ENCODE measurements around the gene TEX101.
A peak's percentile ranks its signal among the peaks of the same experiment; 100 is the strongest.

Gene TEX101

GRCh38 chr19:43461303-43461702 is 46.6 kb downstream of the TEX101 start:
- DNase-seq (ENCODE audit: low read depth): no peak
- TF ChIP-seq, protein P1, sequence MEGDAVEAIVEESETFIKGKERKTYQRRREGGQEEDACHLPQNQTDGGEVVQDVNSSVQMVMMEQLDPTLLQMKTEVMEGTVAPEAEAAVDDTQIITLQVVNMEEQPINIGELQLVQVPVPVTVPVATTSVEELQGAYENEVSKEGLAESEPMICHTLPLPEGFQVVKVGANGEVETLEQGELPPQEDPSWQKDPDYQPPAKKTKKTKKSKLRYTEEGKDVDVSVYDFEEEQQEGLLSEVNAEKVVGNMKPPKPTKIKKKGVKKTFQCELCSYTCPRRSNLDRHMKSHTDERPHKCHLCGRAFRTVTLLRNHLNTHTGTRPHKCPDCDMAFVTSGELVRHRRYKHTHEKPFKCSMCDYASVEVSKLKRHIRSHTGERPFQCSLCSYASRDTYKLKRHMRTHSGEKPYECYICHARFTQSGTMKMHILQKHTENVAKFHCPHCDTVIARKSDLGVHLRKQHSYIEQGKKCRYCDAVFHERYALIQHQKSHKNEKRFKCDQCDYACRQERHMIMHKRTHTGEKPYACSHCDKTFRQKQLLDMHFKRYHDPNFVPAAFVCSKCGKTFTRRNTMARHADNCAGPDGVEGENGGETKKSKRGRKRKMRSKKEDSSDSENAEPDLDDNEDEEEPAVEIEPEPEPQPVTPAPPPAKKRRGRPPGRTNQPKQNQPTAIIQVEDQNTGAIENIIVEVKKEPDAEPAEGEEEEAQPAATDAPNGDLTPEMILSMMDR (IDR thresholded peaks at IDR 0.05; ENCODE audit: control insufficient read depth, insufficient read depth, low read depth, low read length, missing control alignments): no peak
- no peak overlapping the region for H3K4me3 ChIP-seq (ENCODE audit: control insufficient read depth, low read depth, low read length)

DNA sequence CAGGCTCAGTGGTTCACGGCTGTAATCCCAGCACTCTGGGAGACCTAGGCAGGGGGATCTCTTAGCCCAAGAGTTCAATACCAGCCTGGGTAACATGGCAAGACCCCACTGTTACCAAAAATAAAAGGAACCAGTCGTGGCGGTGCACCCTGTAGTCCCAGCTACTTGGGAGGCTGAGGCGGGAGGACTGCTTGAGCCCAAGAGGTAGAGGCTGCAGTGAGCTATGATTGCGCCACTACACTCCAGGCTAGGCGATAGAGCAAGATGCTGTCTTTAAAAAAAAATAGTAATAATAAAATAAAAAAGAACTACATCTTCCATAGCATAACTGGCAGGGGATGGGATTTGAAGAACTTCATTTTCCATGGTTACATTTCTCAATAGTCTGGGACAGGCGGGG is 47.7 kb downstream of the TEX101 start:
- no peak overlapping the region for H3K4me3 ChIP-seq (ENCODE audit: control insufficient read depth, low read depth, low read length)
- DNase-seq (ENCODE audit: low read depth): no peak
- TF ChIP-seq, protein P1 (IDR thresholded peaks at IDR 0.05; ENCODE audit: control insufficient read depth, insufficient read depth, low read depth, low read length, missing control alignments): no peak

GRCh38 chr19:43462785-43463380 is 48.2 kb downstream of the TEX101 start:
- DNase-seq (ENCODE audit: low read depth): no peak
- TF ChIP-seq, protein P1 (IDR thresholded peaks at IDR 0.05; ENCODE audit: control insufficient read depth, insufficient read depth, low read depth, low read length, missing control alignments): no peak
- H3K4me3 ChIP-seq (ENCODE audit: control insufficient read depth, low read depth, low read length): peak overlapping the region; percentile 71

DNA sequence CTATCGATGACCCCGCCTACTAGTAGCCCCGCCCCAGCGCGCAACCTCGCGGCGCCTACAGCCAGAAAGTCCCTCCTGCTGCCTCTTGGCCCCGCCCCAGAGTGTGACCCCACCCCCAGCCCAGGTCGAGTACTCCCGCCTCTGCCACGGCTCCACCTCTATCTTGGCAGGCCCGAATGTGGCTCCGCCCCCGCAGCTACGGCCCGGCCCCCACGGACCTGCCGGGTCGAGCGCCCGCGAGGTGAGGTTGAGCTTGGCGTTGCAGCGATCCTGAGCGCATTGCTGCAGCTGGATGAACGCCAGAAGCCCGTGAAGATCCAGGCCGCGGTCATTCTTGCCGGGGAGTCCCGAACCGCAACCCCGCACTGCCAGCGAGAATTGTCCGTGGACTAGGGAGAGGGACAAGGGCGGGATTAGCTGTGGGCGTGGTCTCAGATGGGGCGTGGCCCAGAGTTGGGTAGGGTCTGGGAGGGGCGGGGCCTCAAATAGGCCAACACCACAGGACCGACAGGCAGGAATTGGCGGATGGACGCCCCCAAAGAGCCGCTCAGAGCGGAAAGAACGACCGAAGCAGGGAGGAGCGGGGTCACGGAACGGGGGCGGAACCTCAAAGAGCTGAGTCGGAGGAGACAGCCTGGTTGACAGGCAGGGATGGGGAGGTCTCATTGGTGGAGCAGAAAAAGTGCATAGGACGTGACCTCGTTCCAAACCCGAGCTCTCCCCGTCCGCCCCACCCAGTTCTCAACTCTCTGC is 48.9 kb downstream of the TEX101 start:
- TF ChIP-seq, protein P1 (IDR thresholded peaks at IDR 0.05; ENCODE audit: control insufficient read depth, insufficient read depth, low read depth, low read length, missing control alignments): no peak
- H3K4me3 ChIP-seq (ENCODE audit: control insufficient read depth, low read depth, low read length): peak overlapping the region; percentile 71

GRCh38 chr19:43464134-43464775 is 49.6 kb downstream of the TEX101 start:
- DNase-seq (ENCODE audit: low read depth): no peak
- peak overlapping the region; percentile 71 for H3K4me3 ChIP-seq (ENCODE audit: control insufficient read depth, low read depth, low read length)
- TF ChIP-seq, protein P1 (IDR thresholded peaks at IDR 0.05; ENCODE audit: control insufficient read depth, insufficient read depth, low read depth, low read length, missing control alignments): no peak

More for the DNA sequence above, 48.9 kb downstream of the TEX101 start:
- DNase-seq (ENCODE audit: low read depth): no peak

- H3K4me3 ChIP-seq (ENCODE audit: control insufficient read depth, low read depth, low read length): no peak within 1 kb of the TSS
- DNase-seq (ENCODE audit: low read depth): no peak
- TF ChIP-seq, protein P1 (IDR thresholded peaks at IDR 0.05; ENCODE audit: control insufficient read depth, insufficient read depth, low read depth, low read length, missing control alignments): no peak
Measured at GRCh38 chr19:43465468-43466120, 50.9 kb downstream of the TEX101 start, which contains the start of gene LYPD3. Gene LYPD3, minus strand, starts transcription at chr19:43465608. Its CDS starts 37 bp downstream, at chr19:43465571.

All from AG09309 (cell line).